RWPE1 (cell line): Measurements from ENCODE around the gene SUPT5H.

Source experiments
- CTCF ChIA-PET: fragments of 350-600 bp; sonication (Branson Sonifier 250); formaldehyde crosslinking; extraction: SDS; loops from one replicate; lab custom pipeline; 2021; lab: Yijun Ruan, JAX
- POLR2A ChIA-PET: fragments of 400-600 bp; formaldehyde crosslinking; extraction: SDS; loops from one replicate; lab custom pipeline; 2020; ENCODE audit warnings: antibody characterized with exemption; ENCODE audit not compliant: low non-redundant PET; lab: Yijun Ruan, JAX
- DNase-seq: peaks from one replicate; pipeline ENCODE4 v3.0.0; 2012; ENCODE audit warnings: low spot score
- H3K27ac ChIP-seq: fragments of 450-650 bp; 2 replicates; pipeline ENCODE4 v1.5.1; 2017
- CTCF ChIP-seq: fragments of 450-650 bp; conservative IDR thresholded peaks from 2 replicates; pipeline ENCODE4 v1.5.1; 2017; ENCODE audit warnings: low read depth, mild to moderate bottlenecking

SUPT5H gene

GRCh38 chr19:39445196-39446111, at the start of gene SUPT5H:
Gene SUPT5H, plus strand, starts transcription at chr19:39445582. Its CDS starts 309 bp downstream, at chr19:39445891.
- H3K27ac ChIP-seq: peak within 1 kb of the TSS; percentile 82
- TF ChIP-seq CTCF: no peak
- DNase-seq: peak; percentile 99
- CTCF ChIA-PET: interaction anchor here (0.6 to 1.6 kb wide), 3 partner anchors 13 to 87 kb away, joined by 7 to 8 read pairs (median 8); partner anchors contain the start of gene EID2B
- POLR2A ChIA-PET: interaction anchor here (0.6 to 1.3 kb wide), 3 partner anchors 10 to 373 kb away, joined by 4 to 7 read pairs (median 5); partner anchors contain the start of gene RPS16

- ChIA-PET CTCF (interaction anchor here (0.5 to 3.4 kb wide), 15 partner anchors 9 to 1321 kb away, joined by 3 to 55 read pairs (median 5); partner anchors contain the start of genes PLEKHG2, RPS16 and TIMM50), POLR2A (interaction anchor here (0.8 to 1.7 kb wide), 7 partner anchors 9 to 38 kb away, joined by 3 to 13 read pairs (median 6); partner anchors contain the start of genes RPS16 and ZFP36)
- peak; percentile 76 for DNase-seq
- TF ChIP-seq CTCF: peak; percentile 95
- H3K27ac ChIP-seq: peak overlapping the region; percentile 100
Observed at GRCh38 chr19:39397360-39398296, 47.8 kb upstream of the SUPT5H start.

- H3K27ac ChIP-seq: peak overlapping the region; percentile 100
- TF ChIP-seq CTCF: no peak
- DNase-seq: peak; percentile 84
- ChIA-PET CTCF (interaction anchor here (0.5 to 3.4 kb wide), 13 partner anchors 8 to 798 kb away, joined by 3 to 55 read pairs (median 5); partner anchors contain the start of genes PLEKHG2, RPS16 and TIMM50), POLR2A (interaction anchor here (0.8 to 1.7 kb wide), 6 partner anchors 8 to 37 kb away, joined by 3 to 13 read pairs (median 6); partner anchors contain the start of genes RPS16 and ZFP36)
Observed at GRCh38 chr19:39398297-39398864, 47.0 kb upstream of the SUPT5H start.

GRCh38 chr19:39399668-39400050, 45.7 kb upstream of the SUPT5H start:
- TF ChIP-seq CTCF: no peak
- peak overlapping the region; percentile 100 for H3K27ac ChIP-seq
- DNase-seq: no peak
- POLR2A ChIA-PET: no interaction called here
- CTCF ChIA-PET: no interaction called here

- CTCF ChIA-PET: interaction anchor here (0.5 kb wide), 1 partner anchor 414 kb away, joined by 3 read pairs; no protein-coding TSS in a partner anchor
- peak overlapping the region; percentile 100 for H3K27ac ChIP-seq
- TF ChIP-seq CTCF: no peak
- POLR2A ChIA-PET: no interaction called here
- no peak for DNase-seq
Observed at GRCh38 chr19:39400061-39400460, 45.3 kb upstream of the SUPT5H start.
